ENCODE data around the gene CCNK.

DNA sequence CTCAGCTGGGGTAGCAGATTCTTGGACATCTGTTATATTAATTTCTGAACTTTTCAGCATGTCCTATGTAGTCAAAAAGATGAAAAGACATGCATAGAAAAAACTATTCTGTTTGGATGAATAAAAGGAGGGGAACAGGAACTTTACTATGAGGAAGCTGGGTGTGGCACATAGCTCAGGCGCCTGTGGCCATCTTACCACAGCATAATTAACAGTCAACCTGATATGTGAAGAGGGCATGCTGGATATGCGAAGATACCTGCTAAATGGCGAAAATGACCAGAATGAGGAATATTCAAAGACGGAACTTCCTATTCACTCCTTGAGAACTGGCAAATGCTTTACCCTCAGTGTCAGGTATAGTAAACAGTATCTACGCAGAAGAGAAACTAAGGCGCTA, 19.0 kb upstream of the CCNK start:
- TF ChIP-seq, protein P1, sequence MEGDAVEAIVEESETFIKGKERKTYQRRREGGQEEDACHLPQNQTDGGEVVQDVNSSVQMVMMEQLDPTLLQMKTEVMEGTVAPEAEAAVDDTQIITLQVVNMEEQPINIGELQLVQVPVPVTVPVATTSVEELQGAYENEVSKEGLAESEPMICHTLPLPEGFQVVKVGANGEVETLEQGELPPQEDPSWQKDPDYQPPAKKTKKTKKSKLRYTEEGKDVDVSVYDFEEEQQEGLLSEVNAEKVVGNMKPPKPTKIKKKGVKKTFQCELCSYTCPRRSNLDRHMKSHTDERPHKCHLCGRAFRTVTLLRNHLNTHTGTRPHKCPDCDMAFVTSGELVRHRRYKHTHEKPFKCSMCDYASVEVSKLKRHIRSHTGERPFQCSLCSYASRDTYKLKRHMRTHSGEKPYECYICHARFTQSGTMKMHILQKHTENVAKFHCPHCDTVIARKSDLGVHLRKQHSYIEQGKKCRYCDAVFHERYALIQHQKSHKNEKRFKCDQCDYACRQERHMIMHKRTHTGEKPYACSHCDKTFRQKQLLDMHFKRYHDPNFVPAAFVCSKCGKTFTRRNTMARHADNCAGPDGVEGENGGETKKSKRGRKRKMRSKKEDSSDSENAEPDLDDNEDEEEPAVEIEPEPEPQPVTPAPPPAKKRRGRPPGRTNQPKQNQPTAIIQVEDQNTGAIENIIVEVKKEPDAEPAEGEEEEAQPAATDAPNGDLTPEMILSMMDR (IDR thresholded peaks at IDR 0.05 in 4 of 5, conservative IDR thresholded peaks at IDR 0.05 in 1 of 5), result no peak
- no peak for TF ChIP-seq POLR2A (IDR thresholded peaks at IDR 0.05)
